ENCODE data around the gene STK32C.

DNA sequence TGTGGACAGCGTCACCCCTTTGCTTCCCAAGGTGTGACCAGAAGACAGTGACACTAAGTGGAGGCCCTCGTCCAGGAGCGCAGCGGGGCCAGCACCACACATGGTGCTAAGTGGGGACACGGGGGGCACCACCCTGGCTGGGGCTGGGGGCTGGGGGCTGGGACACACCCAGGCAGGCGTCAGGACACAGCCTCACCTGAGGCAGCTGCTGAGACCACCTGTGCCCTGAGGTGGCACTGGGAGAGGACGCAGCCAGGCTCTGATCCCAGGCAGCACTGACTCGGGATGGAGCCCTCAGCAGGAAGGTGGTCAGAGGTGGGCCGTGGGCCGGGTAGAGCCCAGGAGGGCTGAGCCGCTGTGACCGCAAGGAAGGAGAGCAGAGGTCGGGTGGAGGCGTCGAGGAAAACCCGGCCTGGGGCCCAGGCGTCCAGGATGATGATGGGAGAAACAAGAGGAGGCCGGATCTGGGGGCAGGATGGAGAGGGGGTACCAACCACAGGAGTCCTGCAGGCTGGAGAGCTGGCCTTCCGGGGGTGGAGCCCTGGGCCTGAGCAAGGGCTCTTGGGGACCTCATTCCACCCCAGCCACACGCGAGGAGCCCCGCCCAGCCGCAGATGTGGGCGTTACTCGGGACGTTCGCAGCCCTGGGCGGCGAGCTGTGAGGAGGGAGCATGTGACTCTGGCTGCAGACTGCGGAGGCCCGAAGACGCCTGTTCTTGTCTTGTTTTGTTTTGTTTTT lies 46.8 kb upstream of the STK32C start:
- TF ChIP-seq, protein P1, sequence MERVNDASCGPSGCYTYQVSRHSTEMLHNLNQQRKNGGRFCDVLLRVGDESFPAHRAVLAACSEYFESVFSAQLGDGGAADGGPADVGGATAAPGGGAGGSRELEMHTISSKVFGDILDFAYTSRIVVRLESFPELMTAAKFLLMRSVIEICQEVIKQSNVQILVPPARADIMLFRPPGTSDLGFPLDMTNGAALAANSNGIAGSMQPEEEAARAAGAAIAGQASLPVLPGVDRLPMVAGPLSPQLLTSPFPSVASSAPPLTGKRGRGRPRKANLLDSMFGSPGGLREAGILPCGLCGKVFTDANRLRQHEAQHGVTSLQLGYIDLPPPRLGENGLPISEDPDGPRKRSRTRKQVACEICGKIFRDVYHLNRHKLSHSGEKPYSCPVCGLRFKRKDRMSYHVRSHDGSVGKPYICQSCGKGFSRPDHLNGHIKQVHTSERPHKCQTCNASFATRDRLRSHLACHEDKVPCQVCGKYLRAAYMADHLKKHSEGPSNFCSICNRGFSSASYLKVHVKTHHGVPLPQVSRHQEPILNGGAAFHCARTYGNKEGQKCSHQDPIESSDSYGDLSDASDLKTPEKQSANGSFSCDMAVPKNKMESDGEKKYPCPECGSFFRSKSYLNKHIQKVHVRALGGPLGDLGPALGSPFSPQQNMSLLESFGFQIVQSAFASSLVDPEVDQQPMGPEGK (CRISPR knock-in tag; IDR thresholded peaks at IDR 0.05; ENCODE audit: borderline replicate concordance) = no peak
- TF ChIP-seq ISL1 (CRISPR knock-in tag; IDR thresholded peaks at IDR 0.05) = no peak
- TF ChIP-seq OSR1 (CRISPR knock-in tag; IDR thresholded peaks at IDR 0.05) = no peak
- TF ChIP-seq, protein P2, sequence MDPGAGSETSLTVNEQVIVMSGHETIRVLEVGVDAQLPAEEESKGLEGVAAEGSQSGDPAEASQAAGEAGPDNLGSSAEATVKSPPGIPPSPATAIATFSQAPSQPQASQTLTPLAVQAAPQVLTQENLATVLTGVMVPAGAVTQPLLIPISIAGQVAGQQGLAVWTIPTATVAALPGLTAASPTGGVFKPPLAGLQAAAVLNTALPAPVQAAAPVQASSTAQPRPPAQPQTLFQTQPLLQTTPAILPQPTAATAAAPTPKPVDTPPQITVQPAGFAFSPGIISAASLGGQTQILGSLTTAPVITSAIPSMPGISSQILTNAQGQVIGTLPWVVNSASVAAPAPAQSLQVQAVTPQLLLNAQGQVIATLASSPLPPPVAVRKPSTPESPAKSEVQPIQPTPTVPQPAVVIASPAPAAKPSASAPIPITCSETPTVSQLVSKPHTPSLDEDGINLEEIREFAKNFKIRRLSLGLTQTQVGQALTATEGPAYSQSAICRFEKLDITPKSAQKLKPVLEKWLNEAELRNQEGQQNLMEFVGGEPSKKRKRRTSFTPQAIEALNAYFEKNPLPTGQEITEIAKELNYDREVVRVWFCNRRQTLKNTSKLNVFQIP (CRISPR knock-in tag; IDR thresholded peaks at IDR 0.05; ENCODE audit: borderline replicate concordance, low read depth) = no peak
- TF ChIP-seq, protein P3, sequence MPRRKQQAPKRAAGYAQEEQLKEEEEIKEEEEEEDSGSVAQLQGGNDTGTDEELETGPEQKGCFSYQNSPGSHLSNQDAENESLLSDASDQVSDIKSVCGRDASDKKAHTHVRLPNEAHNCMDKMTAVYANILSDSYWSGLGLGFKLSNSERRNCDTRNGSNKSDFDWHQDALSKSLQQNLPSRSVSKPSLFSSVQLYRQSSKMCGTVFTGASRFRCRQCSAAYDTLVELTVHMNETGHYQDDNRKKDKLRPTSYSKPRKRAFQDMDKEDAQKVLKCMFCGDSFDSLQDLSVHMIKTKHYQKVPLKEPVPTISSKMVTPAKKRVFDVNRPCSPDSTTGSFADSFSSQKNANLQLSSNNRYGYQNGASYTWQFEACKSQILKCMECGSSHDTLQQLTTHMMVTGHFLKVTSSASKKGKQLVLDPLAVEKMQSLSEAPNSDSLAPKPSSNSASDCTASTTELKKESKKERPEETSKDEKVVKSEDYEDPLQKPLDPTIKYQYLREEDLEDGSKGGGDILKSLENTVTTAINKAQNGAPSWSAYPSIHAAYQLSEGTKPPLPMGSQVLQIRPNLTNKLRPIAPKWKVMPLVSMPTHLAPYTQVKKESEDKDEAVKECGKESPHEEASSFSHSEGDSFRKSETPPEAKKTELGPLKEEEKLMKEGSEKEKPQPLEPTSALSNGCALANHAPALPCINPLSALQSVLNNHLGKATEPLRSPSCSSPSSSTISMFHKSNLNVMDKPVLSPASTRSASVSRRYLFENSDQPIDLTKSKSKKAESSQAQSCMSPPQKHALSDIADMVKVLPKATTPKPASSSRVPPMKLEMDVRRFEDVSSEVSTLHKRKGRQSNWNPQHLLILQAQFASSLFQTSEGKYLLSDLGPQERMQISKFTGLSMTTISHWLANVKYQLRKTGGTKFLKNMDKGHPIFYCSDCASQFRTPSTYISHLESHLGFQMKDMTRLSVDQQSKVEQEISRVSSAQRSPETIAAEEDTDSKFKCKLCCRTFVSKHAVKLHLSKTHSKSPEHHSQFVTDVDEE (CRISPR knock-in tag; IDR thresholded peaks at IDR 0.05) = no peak
- no peak for TF ChIP-seq RARB (CRISPR knock-in tag; IDR thresholded peaks at IDR 0.05)
- TF ChIP-seq ZNF565 (CRISPR knock-in tag; conservative IDR thresholded peaks at IDR 0.05; ENCODE audit: low read depth) = no peak

Data from SK-N-SH treated with all-trans-retinoic acid at 6 μM for 48 hours (cell line).